ENCODE data around the gene SEC63.
"Not testable (repeated sequence)": the region's sequence is repeated elsewhere in the genome, so short reads cannot be mapped to it uniquely, and the experiment has no call there.

Gene SEC63

GRCh38 chr6:107983811-107984210, 25.8 kb upstream of the SEC63 start:
- no peaks in the 10 kb centered on the region for H3K4me1 Mint-ChIP-seq
- H3K27me3 Mint-ChIP-seq: peaks cover 12% of the 10 kb centered on the region
- no peak for DNase-seq
- H3K4me3 Mint-ChIP-seq: no peak overlapping the region
- H3K27ac Mint-ChIP-seq: no peak overlapping the region
- ATAC-seq: no peak
- no peaks in the 10 kb centered on the region for H3K9me3 Mint-ChIP-seq

GRCh38 chr6:107982486-107982885, 24.5 kb upstream of the SEC63 start:
- no peaks in the 10 kb centered on the region for H3K9me3 Mint-ChIP-seq
- peaks cover 12% of the 10 kb centered on the region for H3K27me3 Mint-ChIP-seq
- ATAC-seq (no peak), DNase-seq (no peak)
- no peak overlapping the region for H3K27ac Mint-ChIP-seq
- H3K4me1 Mint-ChIP-seq: no peaks in the 10 kb centered on the region
- no peak overlapping the region for H3K4me3 Mint-ChIP-seq

GRCh38 chr6:107981695-107982094, 23.7 kb upstream of the SEC63 start:
- DNase-seq: no peak
- Mint-ChIP-seq H3K9me3 (no peaks in the 10 kb centered on the region), H3K4me1 (no peaks in the 10 kb centered on the region), H3K27me3 (peaks cover 12% of the 10 kb centered on the region), H3K4me3 (no peak overlapping the region), H3K27ac (no peak overlapping the region)
- ATAC-seq: no peak

- ATAC-seq: no peak
- Mint-ChIP-seq H3K27ac (no peak overlapping the region), H3K4me3 (no peak overlapping the region), H3K27me3 (peaks cover 11% of the 10 kb centered on the region), H3K4me1 (no peaks in the 10 kb centered on the region), H3K9me3 (no peaks in the 10 kb centered on the region)
- no peak for DNase-seq
These were observed 19.3 kb upstream of the SEC63 start for GRCh38 chr6:107977283-107977682.

- Mint-ChIP-seq H3K4me1 (no peaks in the 10 kb centered on the region), H3K4me3 (no peak overlapping the region), H3K27me3 (peaks cover 8% of the 10 kb centered on the region), H3K9me3 (no peaks in the 10 kb centered on the region), H3K27ac (no peak overlapping the region)
- ATAC-seq (no peak), DNase-seq (no peak)
These were observed 18.3 kb upstream of the SEC63 start for GRCh38 chr6:107976155-107976783.

GRCh38 chr6:107973594-107973993, 15.6 kb upstream of the SEC63 start:
- ATAC-seq: no peak
- Mint-ChIP-seq H3K27me3 (peaks cover 8% of the 10 kb centered on the region), H3K27ac (no peak overlapping the region), H3K9me3 (no peaks in the 10 kb centered on the region), H3K4me3 (no peak overlapping the region), H3K4me1 (no peaks in the 10 kb centered on the region)
- no peak for DNase-seq

- Mint-ChIP-seq H3K4me3 (no peak overlapping the region), H3K27me3 (peaks cover 8% of the 10 kb centered on the region), H3K9me3 (no peaks in the 10 kb centered on the region), H3K27ac (no peak overlapping the region), H3K4me1 (no peaks in the 10 kb centered on the region)
- DNase-seq (no peak), ATAC-seq (no peak)
These were observed 14.5 kb upstream of the SEC63 start for GRCh38 chr6:107972413-107973096.

- DNase-seq (no peak), ATAC-seq (no peak)
- Mint-ChIP-seq H3K4me3 (no peak overlapping the region), H3K27ac (no peak overlapping the region), H3K4me1 (no peaks in the 10 kb centered on the region), H3K27me3 (peaks cover 8% of the 10 kb centered on the region), H3K9me3 (no peaks in the 10 kb centered on the region)
These were observed 13.2 kb upstream of the SEC63 start for GRCh38 chr6:107971181-107971580.

GRCh38 chr6:107970255-107970654, 12.2 kb upstream of the SEC63 start:
- DNase-seq (no peak), ATAC-seq (no peak)
- Mint-ChIP-seq H3K27me3 (peaks cover 8% of the 10 kb centered on the region), H3K9me3 (no peaks in the 10 kb centered on the region), H3K4me3 (no peak overlapping the region), H3K4me1 (no peaks in the 10 kb centered on the region), H3K27ac (no peak overlapping the region)

- Mint-ChIP-seq H3K27ac (no peak overlapping the region), H3K27me3 (peaks cover 8% of the 10 kb centered on the region), H3K4me3 (no peak overlapping the region), H3K4me1 (no peaks in the 10 kb centered on the region), H3K9me3 (no peaks in the 10 kb centered on the region)
- ATAC-seq (no peak), DNase-seq (no peak)
These were observed 10.1 kb upstream of the SEC63 start for GRCh38 chr6:107968081-107968480.

GRCh38 chr6:107965746-107966145, 7.7 kb upstream of the SEC63 start:
- Mint-ChIP-seq H3K27ac (no peak overlapping the region), H3K4me3 (no peak overlapping the region), H3K9me3 (no peaks in the 10 kb centered on the region), H3K4me1 (no peaks in the 10 kb centered on the region), H3K27me3 (no peaks in the 10 kb centered on the region)
- DNase-seq: no peak
- no peak for ATAC-seq

GRCh38 chr6:107962723-107963122, 4.7 kb upstream of the SEC63 start:
- no peak overlapping the region for H3K27ac Mint-ChIP-seq
- no peak for ATAC-seq
- peaks cover 4% of the 10 kb centered on the region for H3K4me1 Mint-ChIP-seq
- no peaks in the 10 kb centered on the region for H3K27me3 Mint-ChIP-seq
- no peaks in the 10 kb centered on the region for H3K9me3 Mint-ChIP-seq
- H3K4me3 Mint-ChIP-seq: no peak overlapping the region
- no peak for DNase-seq

GRCh38 chr6:107959392-107959791, 1.4 kb upstream of the SEC63 start:
- Mint-ChIP-seq H3K9me3 (no peaks in the 10 kb centered on the region), H3K4me1 (peaks cover 25% of the 10 kb centered on the region), H3K27ac (no peak overlapping the region), H3K4me3 (peak overlapping the region in 1 of 2 donors; percentile 3), H3K27me3 (no peaks in the 10 kb centered on the region)
- ATAC-seq (no peak), DNase-seq (no peak)

GRCh38 chr6:107958689-107959362, 818 bp upstream of the SEC63 start:
- ATAC-seq, H3K27ac Mint-ChIP-seq, H3K9me3 Mint-ChIP-seq, DNase-seq, H3K27me3 Mint-ChIP-seq: not testable (repeated sequence)
- H3K4me3 Mint-ChIP-seq: peak overlapping the region; percentile 99 to 100
- H3K4me1 Mint-ChIP-seq: peaks cover 25% of the 10 kb centered on the region

- ATAC-seq: peak; percentile 69
- Mint-ChIP-seq H3K4me1 (peaks cover 25% of the 10 kb centered on the region), H3K9me3 (no peaks in the 10 kb centered on the region), H3K27ac (peak overlapping the region; percentile 99), H3K4me3 (peak overlapping the region; percentile 99 to 100), H3K27me3 (no peaks in the 10 kb centered on the region)
- DNase-seq: peak; percentile 52 to 70
These were observed 600 bp downstream of the SEC63 start for GRCh38 chr6:107957308-107957908.

Data from stimulated activated naive CD8-positive, alpha-beta T cell treated with anti-CD3 and anti-CD28 coated beads, Interleukin-15, amount 100 ng/mL, for 72 hours (primary cell).